PFSK-1 (cell line): ENCODE results near the gene TPD52L2.

Experiments used
- FOXP2 ChIP-seq: optimal IDR thresholded peaks from 2 replicates; pipeline ENCODE3; 2011; ENCODE audit warnings: borderline replicate concordance, control low read depth, inconsistent platforms; ENCODE audit not compliant: insufficient read depth; ENCODE audit errors: extremely low read length, extremely low read depth
- POLR2AphosphoS5 ChIP-seq: IDR thresholded peaks from 2 replicates; pipeline ENCODE4 v1.6.1; 2012; ENCODE audit warnings: low read depth, mild to moderate bottlenecking, control low read depth, low read length, moderate library complexity
- REST ChIP-seq, 2 experiments: IDR thresholded peaks; 2 replicates each; pipeline versions ENCODE4 v1.6.1 to v1.8.0; 2011 to 2012; ENCODE audit warnings: low read depth in 2 of 2, low read length in 2 of 2, control low read depth in 1 of 2, inconsistent platforms in 1 of 2, mild to moderate bottlenecking in 1 of 2, moderate library complexity in 1 of 2; ENCODE audit not compliant: insufficient read depth in 1 of 2
- SIN3A ChIP-seq: IDR thresholded peaks from 2 replicates; pipeline ENCODE4 v1.6.1; 2012; ENCODE audit warnings: mild to moderate bottlenecking, low read length, moderate library complexity, borderline replicate concordance; ENCODE audit not compliant: insufficient read depth
- TAF1 ChIP-seq: IDR thresholded peaks from 2 replicates; pipeline ENCODE4 v1.6.1; 2012; ENCODE audit warnings: low read length, control low read depth, borderline replicate concordance; ENCODE audit not compliant: insufficient read depth

The TPD52L2 gene

GRCh38 chr20:63829945-63830835, 34.9 kb upstream of the TPD52L2 start:
- TF ChIP-seq REST (IDR thresholded peaks at IDR 0.05; ENCODE audit: insufficient read depth in 1 of 2, low read depth in 2 of 2, low read length in 2 of 2) (no peak), TAF1 (no peak), FOXP2 (no peak), SIN3A (no peak), POLR2AphosphoS5 (no peak)

GRCh38 chr20:63830841-63831588, 34.1 kb upstream of the TPD52L2 start, which contains the start of gene ZBTB46:
Gene ZBTB46 (minus strand): TSS chr20:63831264. CDS start chr20:63790757, 40,507 bp downstream.
- TF ChIP-seq SIN3A (no peak), REST (IDR thresholded peaks at IDR 0.05; ENCODE audit: insufficient read depth in 1 of 2, low read depth in 2 of 2, low read length in 2 of 2) (no peak), POLR2AphosphoS5 (no peak), FOXP2 (no peak), TAF1 (no peak)

- TF ChIP-seq TAF1 (no peak), FOXP2 (no peak), REST (IDR thresholded peaks at IDR 0.05; ENCODE audit: insufficient read depth in 1 of 2, low read depth in 2 of 2, low read length in 2 of 2) (no peak), POLR2AphosphoS5 (no peak), SIN3A (no peak)
Observed at GRCh38 chr20:63831646-63831992, 33.5 kb upstream of the TPD52L2 start.

GRCh38 chr20:63831993-63832686, 32.9 kb upstream of the TPD52L2 start:
- TF ChIP-seq SIN3A (no peak), FOXP2 (no peak), POLR2AphosphoS5 (no peak), REST (IDR thresholded peaks at IDR 0.05; ENCODE audit: insufficient read depth in 1 of 2, low read depth in 2 of 2, low read length in 2 of 2) (no peak), TAF1 (no peak)
